Choroid plexus epithelial cell (primary cell): Measurements from ENCODE around the gene ABLIM2.

Experiments
- DNase-seq: peaks from one replicate; pipeline ENCODE4 v3.0.0-alpha.2; 2010; ENCODE audit warnings: low read depth
- H3K4me3 ChIP-seq: 2 replicates; pipeline ENCODE4 v1.5.1; 2011; ENCODE audit warnings: low read depth, mild to moderate bottlenecking, control low read depth, low read length, moderate library complexity
- CTCF ChIP-seq: conservative IDR thresholded peaks from 2 replicates; pipeline ENCODE4 v1.5.1; 2011; ENCODE audit warnings: low read depth, mild to moderate bottlenecking, control low read depth, inconsistent platforms, low read length, moderate library complexity

Gene ABLIM2

GRCh38 chr4:7962609-7963508 lies 195.8 kb downstream of the ABLIM2 start:
- H3K4me3 ChIP-seq, result no peak overlapping the region
- no peak for DNase-seq

GRCh38 chr4:7960790-7961655 lies 197.6 kb downstream of the ABLIM2 start:
- DNase-seq, result peak; percentile 89
- TF ChIP-seq CTCF, result no peak

More at GRCh38 chr4:7962609-7963508, 195.8 kb downstream of the ABLIM2 start:
- TF ChIP-seq CTCF, result no peak

GRCh38 chr4:7960017-7960789 lies 198.4 kb downstream of the ABLIM2 start:
- H3K4me3 ChIP-seq, result no peak overlapping the region
- TF ChIP-seq CTCF, result no peak
- DNase-seq, result no peak

More at GRCh38 chr4:7960790-7961655, 197.6 kb downstream of the ABLIM2 start:
- no peak overlapping the region for H3K4me3 ChIP-seq

- TF ChIP-seq CTCF, result peak; percentile 15
- no peak for DNase-seq
Measured at GRCh38 chr4:7959078-7959477, 199.5 kb downstream of the ABLIM2 start.

GRCh38 chr4:7956934-7957656 lies 201.5 kb downstream of the ABLIM2 start:
- TF ChIP-seq CTCF, result no peak
- no peak for DNase-seq
- no peak overlapping the region for H3K4me3 ChIP-seq

More at GRCh38 chr4:7959078-7959477, 199.5 kb downstream of the ABLIM2 start:
- H3K4me3 ChIP-seq, result no peak overlapping the region

GRCh38 chr4:7956270-7956808 lies 202.3 kb downstream of the ABLIM2 start:
- H3K4me3 ChIP-seq, result no peak overlapping the region
- DNase-seq, result no peak
- TF ChIP-seq CTCF, result no peak
